22Rv1 (cell line): ENCODE measurements around the gene SPTAN1.

ENCODE experiments used
- ZFX ChIP-seq: fragments of 450-650 bp; IDR thresholded peaks from 2 replicates; pipeline ENCODE4 v1.6.1; 2017; ENCODE audit warnings: antibody characterized with exemption, borderline replicate concordance
- TF ChIP-seq, protein P1 (sequence below): fragments of 450-650 bp; IDR thresholded peaks from 2 replicates; pipeline ENCODE4 v1.5.1; 2017; ENCODE audit warnings: mild to moderate bottlenecking

DNA sequence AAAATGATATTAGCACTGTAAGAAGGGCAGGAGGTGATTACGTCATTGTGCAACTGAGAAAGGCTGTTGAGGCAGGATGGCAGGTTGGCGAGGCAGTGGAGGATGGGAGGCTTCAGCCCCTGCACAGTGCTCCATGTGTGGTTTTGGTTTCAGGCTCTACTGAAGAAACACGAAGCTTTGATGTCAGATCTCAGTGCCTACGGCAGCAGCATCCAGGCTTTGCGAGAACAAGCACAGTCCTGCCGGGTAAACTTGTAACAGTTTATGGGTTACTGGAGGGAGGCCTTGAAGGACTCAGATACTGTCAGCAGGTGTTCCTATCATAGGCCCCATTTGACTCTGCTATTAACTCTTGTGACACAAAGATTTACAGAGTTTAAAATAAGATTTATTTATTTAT, 35.1 kb downstream of the SPTAN1 start:
- TF ChIP-seq, protein P1, sequence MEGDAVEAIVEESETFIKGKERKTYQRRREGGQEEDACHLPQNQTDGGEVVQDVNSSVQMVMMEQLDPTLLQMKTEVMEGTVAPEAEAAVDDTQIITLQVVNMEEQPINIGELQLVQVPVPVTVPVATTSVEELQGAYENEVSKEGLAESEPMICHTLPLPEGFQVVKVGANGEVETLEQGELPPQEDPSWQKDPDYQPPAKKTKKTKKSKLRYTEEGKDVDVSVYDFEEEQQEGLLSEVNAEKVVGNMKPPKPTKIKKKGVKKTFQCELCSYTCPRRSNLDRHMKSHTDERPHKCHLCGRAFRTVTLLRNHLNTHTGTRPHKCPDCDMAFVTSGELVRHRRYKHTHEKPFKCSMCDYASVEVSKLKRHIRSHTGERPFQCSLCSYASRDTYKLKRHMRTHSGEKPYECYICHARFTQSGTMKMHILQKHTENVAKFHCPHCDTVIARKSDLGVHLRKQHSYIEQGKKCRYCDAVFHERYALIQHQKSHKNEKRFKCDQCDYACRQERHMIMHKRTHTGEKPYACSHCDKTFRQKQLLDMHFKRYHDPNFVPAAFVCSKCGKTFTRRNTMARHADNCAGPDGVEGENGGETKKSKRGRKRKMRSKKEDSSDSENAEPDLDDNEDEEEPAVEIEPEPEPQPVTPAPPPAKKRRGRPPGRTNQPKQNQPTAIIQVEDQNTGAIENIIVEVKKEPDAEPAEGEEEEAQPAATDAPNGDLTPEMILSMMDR = no peak
- no peak for TF ChIP-seq ZFX
